GM18520 (cell line): ENCODE data around the gene CLDN15.
"Not testable (repeated sequence)": the region's sequence is repeated elsewhere in the genome, so short reads cannot be mapped to it uniquely, and the experiment has no call there.

ENCODE experiments used
- ATAC-seq: cut with Tn5 transposase; IDR thresholded peaks from one replicate; pipeline ENCODE4 v1.9.1; 2021; ENCODE audit not compliant: unreplicated experiment

CLDN15 gene, protein sequence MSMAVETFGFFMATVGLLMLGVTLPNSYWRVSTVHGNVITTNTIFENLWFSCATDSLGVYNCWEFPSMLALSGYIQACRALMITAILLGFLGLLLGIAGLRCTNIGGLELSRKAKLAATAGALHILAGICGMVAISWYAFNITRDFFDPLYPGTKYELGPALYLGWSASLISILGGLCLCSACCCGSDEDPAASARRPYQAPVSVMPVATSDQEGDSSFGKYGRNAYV

DNA sequence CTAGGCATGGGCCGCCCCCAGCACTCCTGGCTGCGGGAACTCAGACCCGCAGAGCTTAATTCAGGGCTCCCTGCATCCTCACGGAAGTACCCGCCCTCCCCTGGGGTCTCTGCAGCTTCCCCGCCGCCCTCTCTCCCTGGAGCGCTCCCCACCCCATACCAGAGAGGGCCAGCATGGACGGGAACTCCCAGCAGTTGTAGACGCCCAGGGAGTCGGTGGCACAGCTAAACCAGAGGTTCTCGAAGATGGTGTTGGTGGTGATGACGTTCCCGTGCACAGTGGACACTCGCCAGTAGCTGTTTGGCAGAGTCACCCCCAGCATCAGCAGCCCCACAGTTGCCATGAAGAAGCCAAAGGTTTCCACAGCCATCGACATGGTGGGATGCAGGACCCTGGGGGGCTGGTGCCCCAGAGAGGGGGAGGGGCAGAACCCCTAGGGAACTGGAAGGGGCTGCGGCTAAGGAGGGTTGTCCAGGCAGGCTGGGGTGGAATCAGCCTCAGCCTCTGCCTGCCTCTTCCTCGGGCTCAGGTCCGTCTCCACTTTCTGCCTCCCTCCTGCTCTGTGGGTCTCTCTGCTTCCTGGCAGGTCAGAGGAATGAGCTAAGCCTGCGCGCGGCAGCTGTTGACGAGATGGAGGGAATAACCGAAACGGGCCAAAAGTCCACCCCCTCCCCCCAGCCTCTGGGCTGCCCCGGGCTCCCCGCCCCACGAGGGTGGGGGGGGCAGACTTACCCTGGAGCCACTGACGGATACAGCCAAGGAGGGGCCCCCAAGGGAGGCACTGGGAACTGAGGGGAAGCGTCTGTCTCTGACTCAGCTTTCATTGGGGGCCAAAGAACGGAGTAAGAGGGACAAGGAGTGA is at the start of gene CLDN15:
Gene CLDN15 (minus strand): TSS at position 597 of the 862 bp plus-strand sequence. CDS start 221 bp downstream, at position 376.
- no peak for ATAC-seq

DNA sequence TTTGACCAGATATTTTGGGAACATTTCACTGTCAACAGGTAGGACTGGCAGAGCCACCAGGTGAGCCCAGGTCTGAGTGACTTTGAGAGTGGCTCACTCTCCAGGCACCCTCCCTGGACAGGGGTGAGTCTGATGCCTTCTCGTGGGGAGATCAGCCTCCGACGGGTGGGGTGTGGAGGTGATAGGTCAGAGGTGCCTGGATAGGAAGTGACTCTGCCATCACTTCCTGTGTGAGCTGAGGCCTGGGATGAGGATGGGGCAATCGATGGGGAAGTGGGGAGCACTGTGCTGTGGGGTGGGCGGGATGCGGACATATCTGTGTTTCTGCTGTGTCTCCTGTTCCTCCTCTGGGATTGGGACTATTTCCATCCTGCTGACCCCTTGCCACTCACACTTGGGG is 49.4 kb upstream of the CLDN15 start:
- no peak for ATAC-seq

DNA sequence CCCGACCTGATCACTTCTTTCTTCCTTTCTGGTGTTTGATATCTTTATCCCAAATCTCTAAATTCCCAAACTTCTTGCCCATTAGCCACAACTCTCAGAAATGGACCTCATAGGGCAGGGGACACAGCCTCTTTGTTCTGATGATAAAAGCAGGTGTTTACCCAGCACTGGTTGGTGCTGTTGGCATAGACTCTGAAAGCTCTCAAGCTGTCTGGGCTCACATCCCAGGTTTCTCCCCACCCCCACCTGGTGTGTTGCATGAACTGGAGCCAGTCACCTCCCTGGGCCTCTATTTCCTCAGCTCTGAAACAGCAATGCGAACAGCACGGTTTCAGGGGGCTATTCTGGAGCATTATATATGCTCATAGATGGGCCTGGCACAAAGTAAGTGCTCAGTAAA is 48.3 kb upstream of the CLDN15 start:
- ATAC-seq: not testable (repeated sequence)

DNA sequence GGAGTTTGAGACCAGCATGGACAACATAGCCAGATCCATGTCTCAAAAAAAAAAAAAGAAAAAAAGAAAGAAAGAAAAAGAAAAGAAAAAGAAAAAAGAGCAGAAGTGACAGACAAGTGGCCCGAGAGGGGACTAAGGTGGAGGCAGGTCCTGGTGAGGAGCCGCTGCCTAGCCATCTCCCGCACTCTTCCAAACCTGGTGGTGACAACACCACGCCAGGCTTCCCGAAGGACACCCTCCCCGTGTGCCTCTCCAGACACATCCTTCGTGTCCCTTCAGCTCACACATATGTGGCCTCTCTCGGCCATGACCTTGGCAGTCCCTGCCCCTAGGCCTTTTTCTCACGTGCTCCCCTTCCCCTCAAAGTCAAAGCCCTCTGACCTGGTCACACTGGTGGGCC is 47.6 kb upstream of the CLDN15 start:
- no peak for ATAC-seq

DNA sequence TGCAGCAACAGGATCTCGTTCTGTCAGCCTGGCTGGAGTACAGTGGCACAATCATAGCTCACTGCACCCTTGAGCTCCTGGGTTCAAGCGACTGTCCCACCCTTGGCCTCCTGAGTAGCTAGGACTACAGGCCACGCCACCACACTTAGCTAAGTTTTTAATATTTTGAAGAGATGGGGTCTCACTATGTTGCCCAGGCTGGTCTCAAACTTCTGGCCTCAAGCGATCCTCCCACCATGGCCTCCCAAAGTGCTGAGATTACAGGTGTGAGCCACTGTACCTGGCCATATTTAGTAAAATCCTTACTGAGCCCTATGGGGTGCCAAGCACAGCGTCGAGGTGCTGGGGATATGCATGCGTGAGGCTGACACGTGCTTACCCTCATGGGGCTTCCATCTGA is 43.3 kb upstream of the CLDN15 start:
- not testable (repeated sequence) for ATAC-seq

DNA sequence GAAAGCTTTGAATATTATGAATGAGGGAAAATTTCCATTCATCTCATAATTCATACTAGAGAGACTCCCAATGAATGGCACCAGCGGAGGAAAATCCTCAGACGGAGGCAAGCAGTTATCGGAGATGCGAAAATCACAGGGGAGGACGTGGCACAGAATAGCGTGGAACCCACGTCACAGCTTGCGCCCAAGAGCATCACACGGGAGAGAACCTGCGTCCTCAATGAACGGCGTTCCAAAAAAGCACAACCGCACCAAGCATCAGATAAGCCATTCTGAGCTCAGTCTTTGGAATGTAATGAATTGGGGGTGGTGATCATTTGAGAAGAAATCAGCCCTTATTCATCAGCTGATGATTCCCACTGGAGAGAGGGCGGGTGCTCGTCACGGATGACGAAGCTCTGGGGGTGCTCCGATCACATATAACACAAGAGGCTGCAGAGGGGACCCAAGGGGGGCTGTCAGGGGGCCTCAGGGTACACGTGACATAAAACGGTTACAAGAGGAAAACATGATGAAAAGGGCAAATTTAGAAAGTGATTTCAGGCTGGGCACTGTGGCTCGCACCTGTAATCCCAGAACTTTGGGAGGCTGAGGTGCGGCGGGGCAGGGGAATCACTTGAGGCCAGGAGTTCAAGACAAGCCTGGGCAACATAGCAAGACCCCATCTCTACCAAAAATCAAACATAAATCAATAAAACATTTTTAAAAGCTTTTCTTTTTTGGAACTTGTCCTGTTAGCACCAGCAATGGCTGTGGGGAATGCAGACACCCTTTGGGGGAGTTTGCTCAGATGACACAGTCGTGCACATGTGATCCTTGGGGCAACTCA is 41.1 kb upstream of the CLDN15 start:
- no peak for ATAC-seq

DNA sequence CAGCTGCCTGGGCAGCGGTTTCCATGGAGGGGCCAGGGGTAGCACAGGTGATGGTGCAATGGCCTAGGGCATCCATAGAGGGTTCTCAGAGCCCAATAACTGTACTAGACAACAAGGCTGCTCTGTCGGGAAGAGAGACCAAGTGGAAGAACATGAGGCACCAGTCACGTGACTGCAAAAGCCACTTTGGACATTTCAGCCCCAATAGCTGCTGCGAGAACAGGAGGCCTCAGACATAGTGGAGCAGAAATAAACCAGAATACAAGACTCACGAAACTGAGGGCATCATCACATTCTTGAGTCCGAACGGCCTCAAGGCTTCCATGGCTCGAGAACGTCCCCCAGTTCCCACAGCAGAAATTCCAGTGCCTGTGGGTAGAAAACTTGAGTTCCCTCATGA is 39.6 kb upstream of the CLDN15 start:
- no peak for ATAC-seq

DNA sequence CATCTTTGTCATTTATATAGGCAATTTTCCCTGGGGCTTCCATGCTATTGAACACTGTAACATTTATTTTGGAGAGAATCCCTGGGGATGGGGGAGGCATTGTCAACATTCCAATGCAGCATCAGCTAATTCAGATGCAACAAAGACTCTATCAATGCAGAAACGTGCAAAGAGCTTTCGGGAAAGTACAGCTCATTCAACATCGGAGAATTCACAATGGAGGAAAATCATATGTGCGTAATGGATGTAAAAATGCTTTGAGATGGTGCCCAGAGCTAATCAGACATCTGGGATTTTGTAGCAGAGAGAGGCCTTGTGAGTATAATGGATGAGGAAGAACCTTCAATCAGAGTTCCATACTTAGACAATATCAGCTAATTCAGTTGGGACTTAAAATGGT is 35.6 kb upstream of the CLDN15 start:
- ATAC-seq: no peak

DNA sequence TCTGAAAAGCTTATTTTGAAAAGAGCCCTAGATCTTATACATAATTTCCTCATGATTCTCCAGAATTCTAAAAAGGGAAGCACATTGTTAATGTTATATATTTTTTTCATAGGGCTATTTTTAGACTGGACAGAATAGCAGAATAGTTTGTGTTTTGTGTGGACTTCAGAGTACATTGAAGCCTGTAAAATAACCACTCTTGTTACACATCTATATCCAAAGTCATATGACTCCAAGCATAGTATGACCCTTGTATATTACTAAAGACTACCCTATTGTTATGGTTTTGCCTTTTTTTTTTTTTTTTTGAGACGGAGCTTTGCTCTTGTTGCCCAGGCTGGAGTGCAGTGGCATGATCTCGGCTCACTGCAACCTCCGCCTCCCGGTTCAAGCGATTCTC is 33.4 kb upstream of the CLDN15 start:
- no peak for ATAC-seq

DNA sequence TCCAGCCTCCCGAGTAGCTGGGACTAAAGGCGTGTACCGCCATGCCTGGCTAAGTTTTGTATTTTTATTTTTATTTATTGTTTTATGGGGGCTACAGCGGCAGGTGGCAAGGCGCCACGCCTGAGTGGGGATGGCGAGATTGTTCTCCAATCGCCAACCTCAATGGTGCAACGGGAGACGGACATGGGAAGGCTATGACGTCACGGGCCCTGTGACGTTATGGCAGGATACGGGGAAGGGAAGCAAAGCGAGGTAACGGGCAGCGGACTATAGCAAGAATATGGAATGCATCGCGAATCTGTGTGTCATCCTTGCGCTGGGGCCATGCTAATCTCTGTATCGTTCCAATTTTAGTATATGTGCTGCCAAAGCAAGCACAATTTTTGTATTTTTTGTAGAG is 32.1 kb upstream of the CLDN15 start:
- no peak for ATAC-seq

DNA sequence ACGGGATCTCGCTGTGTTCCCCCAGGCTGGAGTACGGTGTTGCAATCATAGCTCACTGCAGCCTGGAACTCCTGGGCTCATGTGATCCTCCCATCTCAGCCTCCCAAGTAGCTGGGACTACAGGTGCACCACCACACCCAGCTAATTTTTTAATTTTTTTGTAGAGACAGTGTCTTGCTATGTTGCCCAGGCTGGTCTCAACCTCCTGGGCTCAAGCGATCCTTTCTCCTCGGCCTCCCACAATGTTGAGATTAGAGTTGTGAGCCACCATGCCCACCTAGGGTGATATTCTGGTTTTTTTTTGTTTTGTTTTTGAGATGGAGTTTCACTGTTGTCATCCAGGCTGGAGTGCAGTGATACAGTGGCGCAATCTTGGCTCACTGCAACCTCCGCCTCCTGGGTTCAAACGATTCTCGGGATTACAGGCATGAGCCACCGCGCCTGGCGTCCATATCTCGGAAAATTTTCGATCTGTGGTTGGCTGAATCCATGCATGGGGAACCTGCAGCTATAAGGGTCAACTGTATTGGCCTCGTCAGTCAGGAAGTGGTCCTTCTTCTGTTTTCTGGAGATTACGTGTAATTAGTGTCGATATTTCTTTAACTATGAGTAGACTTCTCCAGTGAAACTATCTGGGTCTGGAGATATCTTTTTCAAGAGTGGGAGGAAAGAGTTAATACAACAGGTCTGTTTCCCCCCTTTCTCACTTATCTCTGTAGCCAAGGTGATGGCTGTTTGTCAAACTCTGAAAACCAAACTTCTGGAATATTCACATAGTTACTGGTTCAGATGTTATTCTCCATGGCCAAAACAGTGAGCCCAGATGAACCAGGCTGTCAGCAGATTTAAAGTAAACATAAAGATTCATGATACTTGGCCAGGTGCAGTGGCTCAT is 28.3 kb upstream of the CLDN15 start:
- ATAC-seq: no peak

DNA sequence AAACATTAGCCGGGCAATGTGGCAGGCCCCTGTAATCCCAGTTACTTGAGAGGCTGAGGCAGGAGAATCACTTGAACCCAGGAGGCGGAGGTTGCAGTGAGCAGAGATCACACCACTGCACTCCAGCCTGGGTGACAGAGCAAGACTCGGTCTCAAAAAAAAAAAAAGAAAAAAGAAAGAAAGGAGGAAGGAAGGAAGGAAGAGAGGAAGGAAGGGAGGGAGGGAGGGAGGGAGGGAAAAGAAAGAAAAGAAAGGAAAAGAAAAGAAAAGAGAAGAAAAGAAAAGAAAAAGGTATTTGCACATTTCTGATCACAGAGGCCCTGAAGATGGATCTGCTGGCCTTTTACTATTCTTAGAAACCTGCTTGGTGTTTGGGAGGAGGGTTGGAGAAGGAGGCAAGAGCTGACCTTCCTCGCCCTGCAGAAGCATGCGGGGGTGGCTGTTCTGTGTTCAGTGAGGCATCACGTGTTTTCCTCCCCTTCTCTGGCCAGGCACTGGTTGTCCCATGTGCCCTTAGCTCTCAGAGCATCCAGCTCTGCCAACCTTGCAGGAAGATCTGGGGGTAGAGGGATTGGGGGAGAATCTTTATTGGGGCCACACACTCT is 26.6 kb upstream of the CLDN15 start:
- ATAC-seq: not testable (repeated sequence)

DNA sequence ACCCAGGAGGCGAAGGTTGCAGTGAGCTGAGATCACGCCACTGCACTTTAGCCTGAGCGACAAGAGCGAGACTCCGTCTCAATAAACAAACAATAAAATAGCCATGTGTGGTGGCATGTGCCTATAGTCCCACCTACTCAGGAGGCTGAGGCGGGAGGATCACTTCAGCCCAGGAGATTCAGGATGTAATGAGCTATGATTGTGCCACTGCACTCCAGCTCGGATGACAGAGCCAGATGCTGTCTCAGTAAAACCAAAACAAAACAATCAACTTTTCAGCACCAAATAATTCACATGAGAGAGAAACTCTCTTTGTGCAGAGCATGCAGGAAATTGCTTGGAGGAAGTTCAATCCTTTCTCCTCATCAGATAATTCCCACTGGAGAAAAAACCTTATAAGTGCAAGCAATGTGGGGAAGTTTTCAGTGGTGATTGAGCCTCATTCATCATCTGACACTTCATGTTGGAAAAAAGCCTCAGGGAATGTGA is 20.7 kb upstream of the CLDN15 start:
- no peak for ATAC-seq

DNA sequence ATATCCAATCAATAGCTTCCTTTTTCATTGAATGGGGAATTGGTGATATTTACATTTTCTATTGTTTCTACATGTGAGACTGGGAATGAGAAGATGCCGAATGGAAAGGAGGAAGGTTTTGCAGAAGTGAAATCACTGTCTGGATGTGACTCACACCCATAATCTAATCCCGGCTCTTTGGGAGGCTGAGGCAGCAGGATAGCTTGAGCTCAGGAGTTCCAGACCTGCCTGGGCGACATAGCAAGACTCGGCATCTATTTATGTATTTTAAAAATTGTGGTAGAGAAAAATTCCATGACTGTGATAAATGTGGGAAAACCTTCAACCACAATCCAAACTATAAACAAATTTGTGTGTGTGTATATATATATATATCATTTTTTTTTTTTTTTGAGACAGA is 18.2 kb upstream of the CLDN15 start:
- no peak for ATAC-seq

DNA sequence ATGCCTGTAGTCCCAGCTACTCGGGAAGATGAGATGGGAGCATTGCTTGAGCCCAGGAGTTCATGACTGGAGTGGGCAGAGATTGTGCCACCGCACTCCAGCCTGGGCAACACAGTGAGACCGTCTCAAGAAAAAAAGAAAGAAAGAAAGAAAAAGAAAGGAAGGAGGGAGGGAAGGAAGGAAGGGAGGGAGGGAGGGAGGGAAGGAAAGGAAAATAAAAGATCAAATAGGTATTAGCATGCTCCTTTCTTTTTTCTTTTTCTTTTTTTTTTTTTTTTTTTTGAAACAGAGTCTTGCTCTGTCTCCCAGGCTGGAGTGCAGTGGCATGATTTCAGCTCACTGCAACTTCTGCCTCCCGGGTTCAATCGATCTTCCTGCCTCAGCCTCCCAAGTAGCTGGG is 15.6 kb upstream of the CLDN15 start:
- ATAC-seq: not testable (repeated sequence)

DNA sequence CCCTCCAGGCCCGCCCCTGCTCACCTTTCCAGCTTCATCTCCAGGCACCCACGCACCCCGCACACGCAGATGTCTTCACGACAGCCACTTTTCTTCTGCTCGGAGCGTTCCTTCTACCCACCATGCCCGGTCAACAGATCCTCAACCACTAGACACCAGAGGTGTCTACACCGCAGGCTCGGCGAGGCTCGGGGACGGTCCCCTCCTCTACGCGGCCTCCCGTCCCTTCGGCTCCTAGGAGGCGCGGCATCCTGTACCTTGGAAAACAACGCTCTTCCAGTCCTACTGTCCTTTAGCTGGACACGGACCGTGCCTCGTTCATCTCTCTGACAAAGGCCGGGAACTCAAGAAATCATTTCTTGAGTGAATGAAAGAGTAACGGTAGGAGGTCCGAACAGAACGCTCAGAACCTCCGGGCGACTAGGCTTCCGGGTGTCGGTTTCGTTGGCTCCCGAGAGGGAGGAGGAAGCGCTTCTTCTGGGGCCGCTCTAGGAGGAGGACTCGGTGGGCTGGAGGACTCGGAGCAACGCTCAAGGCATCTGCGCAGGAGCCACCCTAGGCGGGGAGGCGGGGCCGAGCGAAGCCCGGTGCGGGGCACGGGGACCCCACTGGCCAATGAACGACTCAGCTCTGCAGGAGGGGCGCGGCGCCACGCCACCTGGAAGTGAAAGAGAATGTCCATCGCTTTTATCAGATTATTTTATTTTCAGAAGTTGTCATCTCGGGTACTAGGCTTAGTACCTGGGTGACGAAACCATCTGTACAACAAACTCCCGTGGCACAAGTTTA is 14.5 kb upstream of the CLDN15 start:
- ATAC-seq: peak; percentile 93

DNA sequence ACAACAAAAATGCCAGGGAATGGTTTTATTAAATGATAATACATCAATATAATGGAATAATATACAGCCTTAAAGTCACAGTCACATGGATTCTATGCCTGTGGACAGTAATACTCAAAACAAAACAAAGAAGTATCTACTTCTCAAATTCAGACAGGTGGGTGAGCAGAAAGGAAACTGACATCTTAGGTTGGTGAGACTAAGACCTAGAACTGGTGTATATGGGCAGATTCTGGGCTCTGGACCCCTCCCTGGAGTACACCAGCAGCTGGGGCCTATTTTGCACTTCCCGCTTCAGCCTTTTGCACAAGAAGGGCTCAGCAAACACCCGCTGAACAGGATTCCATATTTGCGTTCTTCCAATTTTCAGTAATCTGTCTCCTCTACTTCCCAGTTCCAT is 12.7 kb upstream of the CLDN15 start:
- no peak for ATAC-seq

DNA sequence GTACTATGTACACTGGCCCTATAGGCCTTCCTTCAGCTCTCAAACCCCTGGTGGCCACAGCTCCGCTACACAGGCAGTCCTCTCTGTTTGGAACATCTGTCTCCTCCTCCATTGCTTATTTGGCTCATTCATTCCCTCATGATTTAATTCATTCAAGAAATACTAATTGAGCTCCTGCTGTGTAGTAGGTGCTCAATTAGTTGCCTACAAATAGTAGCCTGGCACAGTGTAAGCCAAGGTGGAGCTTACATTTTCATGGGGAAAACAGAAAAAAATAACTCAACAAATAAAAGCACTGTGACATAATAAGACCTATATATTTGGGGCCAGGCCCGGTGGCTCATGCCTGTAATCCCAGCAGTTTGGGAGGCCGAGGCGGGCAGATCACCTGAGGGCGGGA is 10.7 kb upstream of the CLDN15 start:
- ATAC-seq: no peak

DNA sequence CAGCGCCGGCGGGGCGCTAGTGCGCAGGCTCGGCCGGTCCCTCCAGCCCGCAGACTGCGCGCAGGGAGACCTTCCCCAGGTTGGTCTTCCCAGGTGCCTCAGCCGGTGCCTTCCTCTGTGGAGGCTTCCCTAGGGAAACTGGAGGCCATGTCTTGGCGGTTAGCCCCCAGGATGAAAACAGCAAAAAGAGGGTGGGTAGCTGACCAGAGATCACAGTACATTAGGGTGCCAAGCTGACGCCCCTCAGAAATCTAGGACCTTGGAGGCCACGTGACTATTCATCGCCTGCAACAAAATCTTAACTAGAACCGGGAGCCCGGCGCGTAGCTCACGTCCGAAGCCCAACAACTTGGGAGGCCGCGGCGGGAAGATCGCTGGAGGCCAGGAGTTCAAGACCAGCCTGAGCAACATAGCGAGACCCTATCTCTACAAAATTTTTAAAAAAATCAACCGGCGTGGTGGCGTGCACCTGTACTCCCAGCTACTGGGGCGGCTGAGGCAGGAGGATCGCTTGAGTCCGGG is 7.6 kb upstream of the CLDN15 start:
- ATAC-seq: no peak
